ENCODE data around the gene HYAL1.
A peak's percentile ranks its signal among the peaks of the same experiment; 100 is the strongest.

Gene HYAL1

DNA sequence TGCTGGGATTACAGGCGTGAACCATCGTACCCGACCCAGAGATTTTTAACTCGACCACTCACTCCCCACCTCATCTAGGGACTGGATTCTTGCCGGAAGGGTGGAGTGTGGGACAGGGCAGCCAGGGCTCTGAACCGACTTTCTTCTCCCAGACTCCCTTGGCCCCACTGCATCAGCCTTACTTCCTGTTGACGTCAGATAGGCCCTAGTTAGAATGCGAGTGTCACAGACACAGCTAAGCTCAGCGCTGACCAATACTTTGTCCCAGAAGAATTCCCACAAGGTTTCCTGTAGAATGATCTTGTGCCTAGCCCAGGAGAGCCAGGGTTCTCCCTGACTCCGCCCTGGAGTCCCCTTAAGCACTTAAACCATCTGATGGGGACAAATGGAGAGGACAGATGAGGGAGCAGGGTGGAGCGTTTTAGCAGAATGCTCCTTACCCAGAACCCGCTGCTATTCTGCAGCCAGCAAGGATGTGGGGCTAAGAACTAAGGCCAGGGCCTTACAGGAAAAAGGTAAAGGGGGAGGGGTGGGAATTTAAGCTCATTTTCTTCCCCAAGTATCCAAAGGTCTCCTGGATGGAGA, 30.5 kb upstream of the HYAL1 start:
- Histone ChIP-seq H3K9ac (ENCODE audit: insufficient read length, low read depth) (no peak overlapping the region), H3K9me3 (ENCODE audit: insufficient read depth, low read length) (no peaks in the 10 kb centered on the region), H3K4me3 (ENCODE audit: insufficient read length, low read depth) (no peak overlapping the region), H3K4me1 (ENCODE audit: insufficient read depth, insufficient read length) (peaks cover 4% of the 10 kb centered on the region), H3K36me3 (ENCODE audit: insufficient read depth, insufficient read length, low read length) (peaks cover 75% of the 10 kb centered on the region), H3K27me3 (ENCODE audit: insufficient read depth, insufficient read length) (no peaks in the 10 kb centered on the region)
- no peak for DNase-seq (ENCODE audit: low read depth, low spot score)
- TF ChIP-seq SUZ12 (IDR thresholded peaks at IDR 0.05; ENCODE audit: extremely low read depth, insufficient read depth, insufficient read length) = no peak
- TF ChIP-seq YY1 (IDR thresholded peaks at IDR 0.05; ENCODE audit: insufficient read depth, insufficient read length) = no peak
- TF ChIP-seq ZNF274 (IDR thresholded peaks at IDR 0.05; ENCODE audit: low read depth, low read length) = no peak

DNA sequence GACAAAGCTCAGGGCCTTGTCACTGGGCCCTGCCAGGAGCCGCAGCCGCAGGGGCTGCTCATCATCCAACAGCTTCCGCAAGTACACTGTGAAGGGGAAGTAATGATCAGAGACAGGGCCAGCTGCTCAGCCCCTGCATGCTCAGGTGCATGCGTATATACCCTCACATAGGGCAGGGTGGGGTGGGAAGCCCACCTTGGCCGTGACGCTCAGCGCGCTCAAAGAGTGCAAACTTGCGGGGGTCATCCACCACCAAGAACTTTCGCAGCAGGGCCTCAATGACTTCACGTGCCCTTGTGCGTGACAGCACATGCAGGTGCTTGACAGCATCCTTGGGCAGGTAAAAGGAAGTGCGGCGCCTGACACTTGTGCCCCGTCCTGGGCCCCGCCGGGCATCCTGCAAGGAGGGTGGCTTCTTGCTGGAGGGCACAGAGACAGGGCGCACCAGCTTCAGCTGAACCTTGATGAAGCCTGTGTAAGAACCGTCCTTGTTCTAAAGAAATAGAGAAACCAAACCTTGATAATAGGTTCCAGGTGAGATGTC, 28.1 kb upstream of the HYAL1 start:
- TF ChIP-seq YY1 (IDR thresholded peaks at IDR 0.05; ENCODE audit: insufficient read depth, insufficient read length) (no peak), ZNF274 (IDR thresholded peaks at IDR 0.05; ENCODE audit: low read depth, low read length) (no peak), SUZ12 (IDR thresholded peaks at IDR 0.05; ENCODE audit: extremely low read depth, insufficient read depth, insufficient read length) (no peak)
- no peaks in the 10 kb centered on the region for H3K4me1 ChIP-seq (ENCODE audit: insufficient read depth, insufficient read length)
- no peak overlapping the region for H3K9ac ChIP-seq (ENCODE audit: insufficient read length, low read depth)
- no peaks in the 10 kb centered on the region for H3K27me3 ChIP-seq (ENCODE audit: insufficient read depth, insufficient read length)
- H3K9me3 ChIP-seq (ENCODE audit: insufficient read depth, low read length) = no peaks in the 10 kb centered on the region
- no peak overlapping the region for H3K4me3 ChIP-seq (ENCODE audit: insufficient read length, low read depth)
- no peak for DNase-seq (ENCODE audit: low read depth, low spot score)
- H3K36me3 ChIP-seq (ENCODE audit: insufficient read depth, insufficient read length, low read length) = peaks cover 80% of the 10 kb centered on the region

- H3K9me3 ChIP-seq (ENCODE audit: insufficient read depth, low read length) = no peaks in the 10 kb centered on the region
- no peaks in the 10 kb centered on the region for H3K27me3 ChIP-seq (ENCODE audit: insufficient read depth, insufficient read length)
- DNase-seq (ENCODE audit: low read depth, low spot score) = no peak
- no peak overlapping the region for H3K9ac ChIP-seq (ENCODE audit: insufficient read length, low read depth)
- H3K4me1 ChIP-seq (ENCODE audit: insufficient read depth, insufficient read length) = no peaks in the 10 kb centered on the region
- peaks cover 80% of the 10 kb centered on the region for H3K36me3 ChIP-seq (ENCODE audit: insufficient read depth, insufficient read length, low read length)
- TF ChIP-seq SUZ12 (IDR thresholded peaks at IDR 0.05; ENCODE audit: extremely low read depth, insufficient read depth, insufficient read length) = no peak
- no peak for TF ChIP-seq ZNF274 (IDR thresholded peaks at IDR 0.05; ENCODE audit: low read depth, low read length)
- TF ChIP-seq YY1 (IDR thresholded peaks at IDR 0.05; ENCODE audit: insufficient read depth, insufficient read length) = no peak
- H3K4me3 ChIP-seq (ENCODE audit: insufficient read length, low read depth) = no peak overlapping the region
These were observed 27.0 kb upstream of the HYAL1 start for GRCh38 chr3:50330330-50330729.

GRCh38 chr3:50327943-50328691, 24.7 kb upstream of the HYAL1 start, which contains the start of gene TUSC2:
TUSC2 (minus strand) TSS chr3:50328223; CDS start chr3:50328099, 124 bp downstream.
- DNase-seq (ENCODE audit: low read depth, low spot score) = peak; percentile 98
- Histone ChIP-seq H3K9ac (ENCODE audit: insufficient read length, low read depth) (peak within 1 kb of the TSS; percentile 94), H3K9me3 (ENCODE audit: insufficient read depth, low read length) (no peaks in the 10 kb centered on the region), H3K27me3 (ENCODE audit: insufficient read depth, insufficient read length) (no peaks in the 10 kb centered on the region), H3K36me3 (ENCODE audit: insufficient read depth, insufficient read length, low read length) (peaks cover 79% of the 10 kb centered on the region), H3K4me3 (ENCODE audit: insufficient read length, low read depth) (peak within 1 kb of the TSS; percentile 95), H3K4me1 (ENCODE audit: insufficient read depth, insufficient read length) (peaks cover 14% of the 10 kb centered on the region)
- no peak for TF ChIP-seq YY1 (IDR thresholded peaks at IDR 0.05; ENCODE audit: insufficient read depth, insufficient read length)
- no peak for TF ChIP-seq SUZ12 (IDR thresholded peaks at IDR 0.05; ENCODE audit: extremely low read depth, insufficient read depth, insufficient read length)
- TF ChIP-seq ZNF274 (IDR thresholded peaks at IDR 0.05; ENCODE audit: low read depth, low read length) = no peak

DNA sequence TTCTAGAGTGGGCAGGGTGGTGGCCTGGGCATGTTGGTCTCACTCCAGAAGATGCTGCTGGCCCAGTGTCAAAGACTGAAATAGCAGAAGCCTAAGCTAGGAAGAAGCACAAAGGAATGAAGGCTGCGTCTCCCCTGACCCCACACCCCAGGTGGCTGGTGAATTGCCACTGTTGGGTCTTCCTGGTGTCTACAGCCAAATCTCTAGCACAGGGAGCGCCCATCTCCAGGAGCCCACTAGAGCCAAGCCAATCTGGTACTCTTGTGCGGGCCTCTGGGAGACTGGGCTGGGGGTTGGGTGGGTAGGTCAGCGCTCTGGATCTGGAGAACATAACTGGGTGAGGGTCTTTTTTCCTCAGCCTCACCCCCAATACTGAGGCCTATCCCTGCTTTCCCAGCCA, 23.8 kb upstream of the HYAL1 start:
- Histone ChIP-seq H3K9me3 (ENCODE audit: insufficient read depth, low read length) (no peaks in the 10 kb centered on the region), H3K9ac (ENCODE audit: insufficient read length, low read depth) (peak overlapping the region; percentile 94), H3K27me3 (ENCODE audit: insufficient read depth, insufficient read length) (no peaks in the 10 kb centered on the region), H3K4me3 (ENCODE audit: insufficient read length, low read depth) (peak overlapping the region; percentile 95), H3K4me1 (ENCODE audit: insufficient read depth, insufficient read length) (peaks cover 21% of the 10 kb centered on the region), H3K36me3 (ENCODE audit: insufficient read depth, insufficient read length, low read length) (peaks cover 70% of the 10 kb centered on the region)
- no peak for DNase-seq (ENCODE audit: low read depth, low spot score)
- no peak for TF ChIP-seq YY1 (IDR thresholded peaks at IDR 0.05; ENCODE audit: insufficient read depth, insufficient read length)
- TF ChIP-seq ZNF274 (IDR thresholded peaks at IDR 0.05; ENCODE audit: low read depth, low read length) = no peak
- TF ChIP-seq SUZ12 (IDR thresholded peaks at IDR 0.05; ENCODE audit: extremely low read depth, insufficient read depth, insufficient read length) = no peak

- TF ChIP-seq YY1 (IDR thresholded peaks at IDR 0.05; ENCODE audit: insufficient read depth, insufficient read length) (no peak), SUZ12 (IDR thresholded peaks at IDR 0.05; ENCODE audit: extremely low read depth, insufficient read depth, insufficient read length) (no peak), ZNF274 (IDR thresholded peaks at IDR 0.05; ENCODE audit: low read depth, low read length) (no peak)
- peaks cover 21% of the 10 kb centered on the region for H3K4me1 ChIP-seq (ENCODE audit: insufficient read depth, insufficient read length)
- no peak for DNase-seq (ENCODE audit: low read depth, low spot score)
- H3K9me3 ChIP-seq (ENCODE audit: insufficient read depth, low read length) = no peaks in the 10 kb centered on the region
- H3K27me3 ChIP-seq (ENCODE audit: insufficient read depth, insufficient read length) = no peaks in the 10 kb centered on the region
- peaks cover 60% of the 10 kb centered on the region for H3K36me3 ChIP-seq (ENCODE audit: insufficient read depth, insufficient read length, low read length)
- H3K9ac ChIP-seq (ENCODE audit: insufficient read length, low read depth) = peak overlapping the region; percentile 22
- no peak overlapping the region for H3K4me3 ChIP-seq (ENCODE audit: insufficient read length, low read depth)
These were observed 22.8 kb upstream of the HYAL1 start for GRCh38 chr3:50326182-50326541.

- H3K9ac ChIP-seq (ENCODE audit: insufficient read length, low read depth) = peak overlapping the region; percentile 23
These were observed 22.3 kb upstream of the HYAL1 start for GRCh38 chr3:50325497-50326181.

More at GRCh38 chr3:50325497-50326181, 22.3 kb upstream of the HYAL1 start:
- Histone ChIP-seq H3K27me3 (ENCODE audit: insufficient read depth, insufficient read length) (no peaks in the 10 kb centered on the region), H3K9me3 (ENCODE audit: insufficient read depth, low read length) (no peaks in the 10 kb centered on the region), H3K4me1 (ENCODE audit: insufficient read depth, insufficient read length) (peaks cover 21% of the 10 kb centered on the region), H3K4me3 (ENCODE audit: insufficient read length, low read depth) (no peak overlapping the region), H3K36me3 (ENCODE audit: insufficient read depth, insufficient read length, low read length) (peaks cover 57% of the 10 kb centered on the region)
- no peak for DNase-seq (ENCODE audit: low read depth, low spot score)
- no peak for TF ChIP-seq YY1 (IDR thresholded peaks at IDR 0.05; ENCODE audit: insufficient read depth, insufficient read length)
- no peak for TF ChIP-seq ZNF274 (IDR thresholded peaks at IDR 0.05; ENCODE audit: low read depth, low read length)
- no peak for TF ChIP-seq SUZ12 (IDR thresholded peaks at IDR 0.05; ENCODE audit: extremely low read depth, insufficient read depth, insufficient read length)

All from NT2/D1 (cell line).